ENCODE measurements around the gene OAF.

Gene OAF

GRCh38 chr11:120205596-120206161, 5.2 kb upstream of the OAF start:
- DNase-seq = peak in 1 of 2 donors; percentile 29

- DNase-seq = no peak
These were observed 3.3 kb upstream of the OAF start for GRCh38 chr11:120207512-120207911.

GRCh38 chr11:120208001-120208441, 2.8 kb upstream of the OAF start:
- DNase-seq = peak in 1 of 2 donors; percentile 17

GRCh38 chr11:120208777-120209176, 2.1 kb upstream of the OAF start:
- DNase-seq = peak in 1 of 2 donors; percentile 69

- DNase-seq = no peak
These were observed 846 bp upstream of the OAF start for GRCh38 chr11:120209746-120210625.

GRCh38 chr11:120211522-120212258, 858 bp downstream of the OAF start:
- DNase-seq = no peak

GRCh38 chr11:120212259-120212878, 1.5 kb downstream of the OAF start:
- no peak for DNase-seq

- DNase-seq = no peak
These were observed 2.1 kb downstream of the OAF start for GRCh38 chr11:120212926-120213325.

GRCh38 chr11:120214581-120214980, 3.7 kb downstream of the OAF start:
- no peak for DNase-seq

- no peak for DNase-seq
These were observed 4.8 kb downstream of the OAF start for GRCh38 chr11:120215634-120216033.

- DNase-seq = no peak
These were observed 5.7 kb downstream of the OAF start for GRCh38 chr11:120216426-120217102.

GRCh38 chr11:120217526-120217925, 6.7 kb downstream of the OAF start:
- DNase-seq = no peak

GRCh38 chr11:120217941-120218694, 7.3 kb downstream of the OAF start:
- no peak for DNase-seq

- no peak for DNase-seq
These were observed 7.8 kb downstream of the OAF start for GRCh38 chr11:120218695-120219033.

GRCh38 chr11:120219232-120219937, 8.6 kb downstream of the OAF start:
- DNase-seq = no peak

GRCh38 chr11:120219938-120220746, 9.3 kb downstream of the OAF start:
- DNase-seq = no peak

GRCh38 chr11:120220747-120221037, 9.9 kb downstream of the OAF start:
- no peak for DNase-seq

GRCh38 chr11:120221115-120221752, 10.4 kb downstream of the OAF start:
- no peak for DNase-seq

GRCh38 chr11:120222916-120223315, 12.1 kb downstream of the OAF start:
- no peak for DNase-seq

GRCh38 chr11:120223793-120224192, 13.0 kb downstream of the OAF start:
- no peak for DNase-seq

All from CD4-positive, alpha-beta T cell treated with Interleukin-1 beta for 1 hour (primary cell).